SK-N-SH treated with all-trans-retinoic acid at 6 μM for 48 hours (cell line): ENCODE measurements around the gene MRI1.

Experiments
- CSDC2 ChIP-seq: fragments of 250-450 bp; sonication (Bioruptor Pico); IDR thresholded peaks from 2 replicates; pipeline ENCODE4 v1.5.0; 2020; ENCODE audit warnings: mild to moderate bottlenecking, moderate library complexity
- ISL1 ChIP-seq: fragments of 250-450 bp; sonication (Bioruptor Pico); IDR thresholded peaks from 2 replicates; pipeline ENCODE4 v2.1.2; 2022; ENCODE audit warnings: mild to moderate bottlenecking, moderate library complexity
- RARB ChIP-seq: fragments of 250-450 bp; sonication (Bioruptor Pico); IDR thresholded peaks from 2 replicates; pipeline ENCODE4 v1.8.0; 2021; ENCODE audit warnings: mild to moderate bottlenecking, moderate library complexity
- SNAI2 ChIP-seq: fragments of 250-450 bp; sonication (Bioruptor Pico); IDR thresholded peaks from 2 replicates; pipeline ENCODE4 v1.5.0; 2020; ENCODE audit warnings: mild to moderate bottlenecking, moderate library complexity
- TCF4 ChIP-seq: fragments of 250-450 bp; sonication (Bioruptor Pico); IDR thresholded peaks from 2 replicates; pipeline ENCODE4 v1.8.0; 2021; ENCODE audit warnings: mild to moderate bottlenecking, moderate library complexity, borderline replicate concordance
- ZC3H10 ChIP-seq: fragments of 250-450 bp; sonication (Bioruptor Pico); IDR thresholded peaks from 2 replicates; pipeline ENCODE4 v1.5.1; 2021; ENCODE audit warnings: mild to moderate bottlenecking, moderate library complexity
- ZFP3 ChIP-seq: fragments of 250-450 bp; sonication (Bioruptor Pico); IDR thresholded peaks from 2 replicates; pipeline ENCODE4 v1.5.0; 2020; ENCODE audit warnings: mild to moderate bottlenecking, moderate library complexity
- ZNF565 ChIP-seq: fragments of 450-650 bp; formaldehyde crosslinking; conservative IDR thresholded peaks from 2 replicates; pipeline ENCODE4 v1.5.0; 2020; ENCODE audit warnings: low read depth, mild to moderate bottlenecking, moderate library complexity
- ZNF70 ChIP-seq: fragments of 450-650 bp; formaldehyde crosslinking; IDR thresholded peaks from 2 replicates; pipeline ENCODE4 v1.5.0; 2020; ENCODE audit warnings: mild to moderate bottlenecking, moderate library complexity
- ZNF8 ChIP-seq: fragments of 450-650 bp; formaldehyde crosslinking; IDR thresholded peaks from 2 replicates; pipeline ENCODE4 v1.5.0; 2020; ENCODE audit warnings: mild to moderate bottlenecking, moderate library complexity
- TF ChIP-seq, protein P1 (sequence below): fragments of 250-450 bp; sonication (Bioruptor Pico); IDR thresholded peaks from 2 replicates; pipeline ENCODE4 v1.5.1; 2020; ENCODE audit warnings: low read depth, mild to moderate bottlenecking, moderate library complexity
- TF ChIP-seq, protein P2 (sequence below): fragments of 250-450 bp; sonication (Bioruptor Pico); IDR thresholded peaks from 2 replicates; pipeline ENCODE4 v1.8.0; 2020; ENCODE audit warnings: mild to moderate bottlenecking, moderate library complexity, borderline replicate concordance

DNA sequence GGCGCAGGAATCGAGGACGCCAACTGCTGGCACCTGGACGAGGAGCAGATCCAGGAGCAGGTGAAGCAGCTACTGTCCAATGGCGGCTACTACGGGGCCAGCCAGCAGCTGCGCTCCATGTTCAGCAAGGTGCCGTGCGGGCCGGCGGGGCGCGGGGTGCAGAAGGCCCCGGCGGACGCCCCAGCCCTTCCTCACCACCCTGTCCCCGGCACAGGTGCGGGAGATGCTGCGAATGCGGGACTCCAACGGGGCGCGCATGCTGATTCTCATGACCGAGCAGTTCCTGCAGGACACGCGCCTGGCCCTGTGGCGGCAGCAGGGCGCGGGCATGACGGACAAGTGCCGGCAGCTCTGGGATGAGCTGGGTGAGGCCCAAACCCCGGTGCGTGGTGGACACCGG lies 44.5 kb downstream of the MRI1 start:
- no peak for TF ChIP-seq RARB (CRISPR knock-in tag)
- TF ChIP-seq, protein P1, sequence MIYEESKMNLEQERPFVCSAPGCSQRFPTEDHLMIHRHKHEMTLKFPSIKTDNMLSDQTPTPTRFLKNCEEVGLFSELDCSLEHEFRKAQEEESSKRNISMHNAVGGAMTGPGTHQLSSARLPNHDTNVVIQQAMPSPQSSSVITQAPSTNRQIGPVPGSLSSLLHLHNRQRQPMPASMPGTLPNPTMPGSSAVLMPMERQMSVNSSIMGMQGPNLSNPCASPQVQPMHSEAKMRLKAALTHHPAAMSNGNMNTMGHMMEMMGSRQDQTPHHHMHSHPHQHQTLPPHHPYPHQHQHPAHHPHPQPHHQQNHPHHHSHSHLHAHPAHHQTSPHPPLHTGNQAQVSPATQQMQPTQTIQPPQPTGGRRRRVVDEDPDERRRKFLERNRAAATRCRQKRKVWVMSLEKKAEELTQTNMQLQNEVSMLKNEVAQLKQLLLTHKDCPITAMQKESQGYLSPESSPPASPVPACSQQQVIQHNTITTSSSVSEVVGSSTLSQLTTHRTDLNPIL (CRISPR knock-in tag) = no peak
- no peak for TF ChIP-seq ISL1 (CRISPR knock-in tag)
- no peak for TF ChIP-seq ZNF565
- TF ChIP-seq SNAI2 (CRISPR knock-in tag) = no peak
- no peak for TF ChIP-seq ZNF70 (CRISPR knock-in tag)
- TF ChIP-seq ZFP3 (CRISPR knock-in tag) = no peak
- no peak for TF ChIP-seq TCF4 (CRISPR knock-in tag)
- TF ChIP-seq CSDC2 = no peak
- TF ChIP-seq ZC3H10 = no peak
- no peak for TF ChIP-seq ZNF8
- TF ChIP-seq, protein P2, sequence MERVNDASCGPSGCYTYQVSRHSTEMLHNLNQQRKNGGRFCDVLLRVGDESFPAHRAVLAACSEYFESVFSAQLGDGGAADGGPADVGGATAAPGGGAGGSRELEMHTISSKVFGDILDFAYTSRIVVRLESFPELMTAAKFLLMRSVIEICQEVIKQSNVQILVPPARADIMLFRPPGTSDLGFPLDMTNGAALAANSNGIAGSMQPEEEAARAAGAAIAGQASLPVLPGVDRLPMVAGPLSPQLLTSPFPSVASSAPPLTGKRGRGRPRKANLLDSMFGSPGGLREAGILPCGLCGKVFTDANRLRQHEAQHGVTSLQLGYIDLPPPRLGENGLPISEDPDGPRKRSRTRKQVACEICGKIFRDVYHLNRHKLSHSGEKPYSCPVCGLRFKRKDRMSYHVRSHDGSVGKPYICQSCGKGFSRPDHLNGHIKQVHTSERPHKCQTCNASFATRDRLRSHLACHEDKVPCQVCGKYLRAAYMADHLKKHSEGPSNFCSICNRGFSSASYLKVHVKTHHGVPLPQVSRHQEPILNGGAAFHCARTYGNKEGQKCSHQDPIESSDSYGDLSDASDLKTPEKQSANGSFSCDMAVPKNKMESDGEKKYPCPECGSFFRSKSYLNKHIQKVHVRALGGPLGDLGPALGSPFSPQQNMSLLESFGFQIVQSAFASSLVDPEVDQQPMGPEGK (CRISPR knock-in tag) = no peak
